NCI-H460 (cell line): Measurements from ENCODE around the gene CDK5R2. TPM values are rescaled to one million over a fixed set of nuclear protein-coding genes. Genes with fewer than 3 reads are reported as not detected.

Experiments
- DNase-seq: peaks from one replicate; pipeline ENCODE4 v3.0.0-alpha.2; 2016; ENCODE audit warnings: low read depth; ENCODE audit errors: extremely low read depth
- small RNA-seq, 2 experiments: library from RNA; depleted of rRNA; stranded (forward); fragments of <200 nt; gene quantifications; one replicate each; pipeline ENCODE3, GENCODE V24; 2014
- total RNA-seq: library from RNA; depleted of rRNA; stranded (reverse); fragments of >200 nt; shearing (Covaris generic); gene quantifications from 2 replicates; pipeline ENCODE4 v1.2.3, GENCODE V29; 2014; rRNA removed

Gene CDK5R2
- total RNA-seq, 1 experiment from 2014 or later = 0.07 TPM

DNA sequence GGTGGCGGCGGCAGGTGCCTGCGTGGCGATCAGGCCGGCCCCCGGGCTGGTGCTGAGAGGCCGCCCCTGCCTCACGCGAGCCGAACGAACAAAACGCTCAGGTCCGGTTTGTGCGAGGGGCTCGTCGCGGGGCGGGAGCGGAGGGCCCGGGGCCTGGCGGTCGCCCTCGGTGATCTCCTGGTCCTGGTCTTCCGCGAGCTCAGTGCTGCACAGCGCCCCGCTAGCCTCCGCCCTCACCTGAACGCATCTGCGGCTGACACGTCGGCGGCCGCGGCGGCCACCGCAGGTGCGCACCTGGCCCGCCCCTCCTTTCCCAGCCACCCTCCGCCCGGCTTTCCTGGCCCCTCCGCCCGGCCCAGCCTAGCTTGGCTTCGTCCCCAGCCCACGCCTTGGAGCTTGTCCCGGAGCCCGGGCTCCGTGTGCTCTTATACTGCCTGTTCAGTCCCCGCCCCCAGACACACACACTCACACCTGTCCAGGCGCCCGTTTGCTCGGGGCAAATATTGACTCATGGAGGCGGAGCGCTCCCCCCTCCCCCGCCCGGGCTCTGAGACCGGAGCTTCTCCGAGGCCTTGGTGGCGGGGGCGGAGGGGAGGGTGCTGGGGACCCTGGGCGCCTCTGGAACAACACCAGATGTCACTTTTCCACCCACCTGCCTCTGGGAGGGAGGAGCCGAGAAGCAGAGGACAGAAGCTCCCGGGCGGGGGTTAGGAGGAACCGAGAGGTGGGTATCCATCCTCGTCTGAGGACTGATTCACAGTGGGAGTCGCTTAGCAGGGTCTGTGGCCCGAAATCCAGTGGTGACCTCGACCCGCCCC, 42.3 kb downstream of the CDK5R2 start:
- no peak for DNase-seq

DNA sequence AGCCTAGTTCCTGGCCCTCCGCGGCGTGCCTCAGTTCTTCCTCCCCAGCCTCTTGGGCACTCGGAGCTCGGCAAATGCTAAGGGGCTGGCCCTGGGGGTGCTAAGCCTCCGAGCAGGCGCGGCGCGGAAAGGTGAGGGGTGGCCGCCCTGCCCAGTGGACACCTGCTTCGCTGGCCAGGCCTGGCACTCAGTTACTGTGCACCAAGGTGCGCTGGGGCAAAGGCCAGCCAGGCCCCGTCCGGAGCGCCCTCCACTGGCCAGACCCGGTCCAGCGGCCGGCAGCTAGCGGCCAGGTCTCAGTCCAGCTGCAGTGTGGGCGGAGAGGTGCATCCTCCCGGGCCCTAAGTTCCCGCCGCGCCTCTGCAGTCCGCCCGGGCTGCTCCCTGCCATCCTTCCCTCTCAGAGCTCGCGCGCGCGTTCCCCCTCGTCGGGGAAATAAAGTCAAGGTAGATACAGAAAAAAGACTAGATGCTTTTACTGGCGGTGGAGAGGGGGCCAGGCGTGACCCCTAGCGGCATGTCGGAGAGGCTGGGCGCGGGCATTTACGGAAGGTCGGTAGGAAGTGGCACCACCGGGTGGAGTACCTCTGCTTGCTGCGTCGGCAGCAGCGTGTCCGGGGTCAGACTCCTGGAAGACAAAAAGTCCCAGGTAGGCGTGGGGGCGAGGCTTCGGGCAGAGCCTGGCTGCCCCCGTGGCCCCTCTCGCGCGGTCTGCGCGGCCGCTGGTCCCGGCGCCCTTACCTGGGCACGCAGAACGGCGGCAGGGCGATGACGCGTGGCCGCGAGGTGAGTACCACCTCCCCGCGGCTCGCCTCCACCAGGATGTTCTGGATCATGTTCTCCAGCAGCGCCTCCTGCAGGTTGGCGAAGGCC, 43.2 kb downstream of the CDK5R2 start:
- peak; percentile 68 for DNase-seq

- DNase-seq = no peak
Observed at GRCh38 chr2:219003267-219003634, 43.8 kb downstream of the CDK5R2 start.

DNA sequence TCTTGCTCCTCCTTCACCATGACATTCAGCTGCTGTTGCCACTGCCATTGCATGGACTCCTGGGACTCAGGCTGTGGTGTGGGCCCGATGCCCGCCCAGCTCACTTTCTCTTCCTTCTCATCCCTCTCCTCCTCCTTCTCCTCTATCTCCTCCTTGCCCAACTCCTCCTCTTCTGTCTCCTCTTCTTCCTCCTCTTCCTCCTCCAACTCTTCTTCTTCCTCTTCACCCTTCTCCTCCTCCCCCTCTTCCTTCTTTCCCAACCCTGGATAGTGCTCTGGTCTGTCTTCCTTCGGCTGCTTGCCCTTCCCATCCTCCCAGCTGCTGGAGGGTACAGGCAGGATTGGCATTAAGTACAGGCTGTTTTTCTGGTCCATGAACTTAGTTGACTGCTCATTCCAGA, 44.5 kb downstream of the CDK5R2 start:
- DNase-seq = no peak

DNA sequence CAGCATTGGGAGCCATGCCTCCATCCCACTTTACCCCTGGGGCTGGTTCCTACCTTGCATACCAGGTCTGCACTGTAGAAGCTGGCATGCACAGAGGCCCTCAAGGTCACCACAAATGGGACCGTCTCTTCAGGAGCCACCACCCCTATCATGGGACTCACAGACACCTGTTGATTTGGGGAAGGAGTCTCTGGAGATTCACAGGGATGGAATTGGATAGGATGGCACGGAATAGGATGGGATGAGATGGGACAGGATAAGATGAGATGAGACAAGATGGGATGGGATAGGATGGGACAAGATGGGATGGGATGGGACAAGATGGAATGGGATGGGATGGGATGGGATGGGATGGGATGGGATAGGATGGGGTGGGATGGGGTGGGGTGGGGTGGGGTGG, 49.8 kb downstream of the CDK5R2 start:
- DNase-seq = no peak

DNA sequence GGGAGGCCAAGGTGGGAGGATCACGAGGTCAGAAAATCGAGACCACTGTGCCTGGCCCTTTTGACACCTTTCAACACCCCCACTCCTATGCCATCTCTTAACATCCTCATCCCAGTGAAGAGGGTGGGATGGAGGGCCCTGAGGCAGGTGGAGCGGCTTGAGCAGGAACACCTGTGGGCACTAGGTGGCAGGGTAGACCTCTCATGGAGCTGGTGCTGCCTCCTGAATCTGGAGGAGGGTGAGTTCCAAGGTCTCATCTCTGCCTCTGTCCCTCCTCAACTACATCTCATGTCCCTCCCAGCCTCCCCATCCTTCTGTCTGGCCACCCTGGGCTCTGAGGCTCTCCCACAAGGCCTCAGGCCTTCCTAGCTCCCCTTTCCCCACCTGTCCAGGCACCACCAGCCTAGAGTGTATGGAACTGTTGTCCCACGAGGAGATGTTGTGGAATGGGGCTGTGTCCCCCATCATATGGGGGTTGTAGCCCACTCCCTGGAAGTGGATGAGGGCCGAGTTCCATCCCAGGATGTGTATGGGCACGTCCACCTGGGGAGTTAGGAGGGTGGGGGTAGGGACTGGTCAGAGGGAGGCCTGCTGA, 50.8 kb downstream of the CDK5R2 start:
- DNase-seq = no peak

DNA sequence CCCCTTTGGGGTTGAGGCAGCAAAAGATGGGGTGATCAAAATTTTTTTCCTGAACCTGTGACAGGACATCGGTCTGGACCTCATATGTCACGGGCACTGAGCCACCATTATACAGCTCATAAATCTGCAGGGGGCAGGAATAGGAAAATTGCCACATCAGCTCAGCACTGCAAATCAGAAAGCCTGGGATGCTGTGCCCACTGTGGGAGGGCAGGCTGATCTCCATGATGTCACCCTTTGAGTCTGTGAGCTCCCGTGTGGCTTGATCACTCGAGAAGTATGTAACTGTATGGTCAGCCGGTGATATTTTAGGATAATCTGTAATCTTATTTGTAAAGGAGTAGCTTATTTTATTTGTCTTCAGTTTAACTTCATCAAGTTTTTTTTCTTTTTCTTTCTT, 51.4 kb downstream of the CDK5R2 start:
- DNase-seq = no peak

Small RNA genes within 50 kb of the gene (small RNA-seq; reads per million reads assigned to genes)
- gene MIR375 (106 to 3,040 reads per million in 2 experiments), gene RNU6-642P (0 reads per million in 2 experiments)

Other genes with a start within 250 kb of the CDK5R2 start
- gene TTLL4, start 248.8 kb upstream of the CDK5R2 start, total RNA-seq = 14.8 and 20.7 TPM in 2 replicates
- 0.40 TPM in 1 of 2 replicates, not detected in the other for gene CYP27A1, start 177.5 kb upstream of the CDK5R2 start, total RNA-seq
- gene PRKAG3, start 127.9 kb upstream of the CDK5R2 start, total RNA-seq = not detected in 2 replicates
- gene WNT6, start 99.9 kb upstream of the CDK5R2 start, total RNA-seq = not detected in 2 replicates
- not detected in 2 replicates for gene WNT10A, start 78.8 kb upstream of the CDK5R2 start, total RNA-seq
- gene FEV, start 25.5 kb downstream of the CDK5R2 start, total RNA-seq = not detected in 2 replicates
- gene CRYBA2, start 33.8 kb downstream of the CDK5R2 start, total RNA-seq = not detected in 2 replicates
- not detected in 2 replicates for gene CFAP65, start 81.8 kb downstream of the CDK5R2 start, total RNA-seq
- not detected in 2 replicates for gene IHH, start 101.3 kb downstream of the CDK5R2 start, total RNA-seq
- 26.1 and 32.7 TPM in 2 replicates for gene NHEJ1, start 201.1 kb downstream of the CDK5R2 start, total RNA-seq
- gene SLC23A3, start 210.4 kb downstream of the CDK5R2 start, total RNA-seq = 1.4 and 1.7 TPM in 2 replicates
- 21.7 and 23.8 TPM in 2 replicates for gene CNPPD1, start 217.3 kb downstream of the CDK5R2 start, total RNA-seq
- gene RETREG2, start 218.6 kb downstream of the CDK5R2 start, total RNA-seq = 55.2 and 58.6 TPM in 2 replicates
- gene ZFAND2B, start 247.1 kb downstream of the CDK5R2 start, total RNA-seq = 21.5 and 22.1 TPM in 2 replicates